Neural cell (in vitro differentiated cells): ENCODE measurements around the gene URGCP. TPM values are rescaled to one million over a fixed set of nuclear protein-coding genes. Genes with fewer than 3 reads are reported as not detected.
A peak's percentile ranks its signal among the peaks of the same experiment; 100 is the strongest.

Experiments
- H2AFZ ChIP-seq: fragments of 200-600, 300-800 bp; sonication (generic), shearing (Covaris generic); 2 replicates; pipeline ENCODE4 v1.6.0; 2014; ENCODE audit warnings: low read depth, mild to moderate bottlenecking, antibody characterized with exemption, low read length, moderate library complexity
- H3F3A ChIP-seq: fragments of 200-600 bp; shearing (Covaris generic); 2 replicates; pipeline ENCODE4 v1.6.1; 2016; ENCODE audit warnings: mild to moderate bottlenecking, moderate library complexity, mixed read lengths, antibody characterized with exemption, low read length; ENCODE audit not compliant: insufficient read depth, poor library complexity, severe bottlenecking
- H3K27ac ChIP-seq: fragments of 200-600, 300-800 bp; sonication (generic), shearing (Covaris generic); 2 replicates; pipeline ENCODE4 v1.5.1; 2014; ENCODE audit warnings: mild to moderate bottlenecking, low read length, moderate library complexity
- H3K27me3 ChIP-seq: fragments of 300-800, 200-600 bp; sonication (generic), shearing (Covaris generic); 2 replicates; pipeline ENCODE4 v1.6.0; 2014; ENCODE audit warnings: mild to moderate bottlenecking, low read depth, low read length, moderate library complexity; ENCODE audit not compliant: insufficient read depth
- H3K36me3 ChIP-seq: fragments of 300-800, 200-600 bp; sonication (generic), shearing (Covaris generic); 2 replicates; pipeline ENCODE4 v1.5.1; 2014; ENCODE audit warnings: mild to moderate bottlenecking, antibody characterized with exemption, low read length, moderate library complexity; ENCODE audit not compliant: insufficient read depth
- H3K4me2 ChIP-seq: fragments of 300-800, 200-600 bp; sonication (generic), shearing (Covaris generic); 2 replicates; pipeline ENCODE4 v1.6.0; 2014; ENCODE audit warnings: mild to moderate bottlenecking, low read length
- H3K4me3 ChIP-seq: fragments of 300-800, 200-600 bp; sonication (generic), shearing (Covaris generic); 2 replicates; pipeline ENCODE4 v1.5.1; 2014; ENCODE audit warnings: mild to moderate bottlenecking, low read length, moderate library complexity
- H3K79me2 ChIP-seq: fragments of 200-600 bp; shearing (Covaris generic); replicated peaks from 2 replicates; pipeline ENCODE4 v1.6.0; 2014; ENCODE audit warnings: mild to moderate bottlenecking, low read length, moderate library complexity; ENCODE audit not compliant: insufficient read depth
- H3K9ac ChIP-seq: fragments of 300-800, 200-600 bp; sonication (generic), shearing (Covaris generic); 2 replicates; pipeline ENCODE4 v1.6.1; 2016; ENCODE audit warnings: mild to moderate bottlenecking, low read length, mixed read lengths
- H3K9me2 ChIP-seq: fragments of 200-600 bp; shearing (Covaris generic); 2 replicates; pipeline ENCODE4 v1.6.1; 2016; ENCODE audit warnings: mild to moderate bottlenecking, low read length, mixed read lengths; ENCODE audit not compliant: insufficient read depth
- H3K9me3 ChIP-seq: fragments of 200-600, 300-800 bp; sonication (generic), shearing (Covaris generic); 2 replicates; pipeline ENCODE4 v1.6.1; 2016; ENCODE audit warnings: mild to moderate bottlenecking, mixed run types, low read length, moderate library complexity, mixed read lengths
- H4K20me1 ChIP-seq: fragments of 200-600 bp; shearing (Covaris generic); 2 replicates; pipeline ENCODE4 v1.6.1; 2016; ENCODE audit warnings: mild to moderate bottlenecking, mixed run types; ENCODE audit not compliant: insufficient read depth
- CTCF ChIP-seq: fragments of 450-650 bp; IDR thresholded peaks from 2 replicates; pipeline ENCODE4 v1.5.1; 2014; ENCODE audit warnings: antibody characterized with exemption, mild to moderate bottlenecking, moderate library complexity; ENCODE audit not compliant: poor library complexity, severe bottlenecking
- EP300 ChIP-seq: fragments of 450-650 bp; conservative IDR thresholded peaks from 2 replicates; pipeline ENCODE4 v1.6.1; 2014; ENCODE audit warnings: antibody characterized with exemption, mild to moderate bottlenecking, moderate library complexity; ENCODE audit not compliant: poor library complexity, severe bottlenecking
- EZH2 ChIP-seq: fragments of 200-600, 300-800 bp; shearing (Covaris generic), sonication (generic); IDR thresholded peaks from 2 replicates; pipeline ENCODE4 v1.6.1; 2014; ENCODE audit warnings: antibody characterized with exemption, low read length, borderline replicate concordance, mild to moderate bottlenecking; ENCODE audit not compliant: insufficient read depth, poor library complexity, severe bottlenecking
- MXI1 ChIP-seq: fragments of 450-650 bp; conservative IDR thresholded peaks from 2 replicates; pipeline ENCODE4 v1.6.1; 2014; ENCODE audit warnings: antibody characterized with exemption, mild to moderate bottlenecking; ENCODE audit not compliant: poor library complexity, severe bottlenecking
- POLR2AphosphoS5 ChIP-seq: IDR thresholded peaks from 2 replicates; pipeline ENCODE4 v1.6.1; 2012
- RAD21 ChIP-seq: fragments of 450-650 bp; conservative IDR thresholded peaks from 2 replicates; pipeline ENCODE4 v1.6.1; 2014; ENCODE audit warnings: antibody characterized with exemption, mild to moderate bottlenecking, moderate library complexity
- SMC3 ChIP-seq: fragments of 450-650 bp; conservative IDR thresholded peaks from 2 replicates; pipeline ENCODE4 v1.6.1; 2014; ENCODE audit warnings: antibody characterized with exemption, mild to moderate bottlenecking, moderate library complexity; ENCODE audit not compliant: poor library complexity
- TAF1 ChIP-seq: IDR thresholded peaks from 2 replicates; pipeline ENCODE4 v1.6.1; 2012; ENCODE audit warnings: low read depth
- polyA minus RNA-seq: library from RNA; depleted of rRNA, polyadenylated mRNA; stranded (reverse); fragments of >200 nt; gene quantifications from 2 replicates; pipeline ENCODE4 v1.2.3, GENCODE V29; 2014
- polyA plus RNA-seq: library from polyadenylated mRNA; depleted of rRNA; stranded (reverse); fragments of >200 nt; gene quantifications from 2 replicates; pipeline ENCODE4 v1.2.3, GENCODE V29; 2014
- TF ChIP-seq, protein P1 (sequence below): IDR thresholded peaks from 2 replicates; pipeline ENCODE4 v1.6.1; 2012; ENCODE audit warnings: borderline replicate concordance

The URGCP gene, protein sequence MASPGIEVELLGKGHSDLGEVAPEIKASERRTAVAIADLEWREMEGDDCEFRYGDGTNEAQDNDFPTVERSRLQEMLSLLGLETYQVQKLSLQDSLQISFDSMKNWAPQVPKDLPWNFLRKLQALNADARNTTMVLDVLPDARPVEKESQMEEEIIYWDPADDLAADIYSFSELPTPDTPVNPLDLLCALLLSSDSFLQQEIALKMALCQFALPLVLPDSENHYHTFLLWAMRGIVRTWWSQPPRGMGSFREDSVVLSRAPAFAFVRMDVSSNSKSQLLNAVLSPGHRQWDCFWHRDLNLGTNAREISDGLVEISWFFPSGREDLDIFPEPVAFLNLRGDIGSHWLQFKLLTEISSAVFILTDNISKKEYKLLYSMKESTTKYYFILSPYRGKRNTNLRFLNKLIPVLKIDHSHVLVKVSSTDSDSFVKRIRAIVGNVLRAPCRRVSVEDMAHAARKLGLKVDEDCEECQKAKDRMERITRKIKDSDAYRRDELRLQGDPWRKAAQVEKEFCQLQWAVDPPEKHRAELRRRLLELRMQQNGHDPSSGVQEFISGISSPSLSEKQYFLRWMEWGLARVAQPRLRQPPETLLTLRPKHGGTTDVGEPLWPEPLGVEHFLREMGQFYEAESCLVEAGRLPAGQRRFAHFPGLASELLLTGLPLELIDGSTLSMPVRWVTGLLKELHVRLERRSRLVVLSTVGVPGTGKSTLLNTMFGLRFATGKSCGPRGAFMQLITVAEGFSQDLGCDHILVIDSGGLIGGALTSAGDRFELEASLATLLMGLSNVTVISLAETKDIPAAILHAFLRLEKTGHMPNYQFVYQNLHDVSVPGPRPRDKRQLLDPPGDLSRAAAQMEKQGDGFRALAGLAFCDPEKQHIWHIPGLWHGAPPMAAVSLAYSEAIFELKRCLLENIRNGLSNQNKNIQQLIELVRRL
- polyA plus RNA-seq: 43.0 and 49.6 TPM in 2 replicates
- polyA minus RNA-seq: 49.8 and 54.3 TPM in 2 replicates

DNA sequence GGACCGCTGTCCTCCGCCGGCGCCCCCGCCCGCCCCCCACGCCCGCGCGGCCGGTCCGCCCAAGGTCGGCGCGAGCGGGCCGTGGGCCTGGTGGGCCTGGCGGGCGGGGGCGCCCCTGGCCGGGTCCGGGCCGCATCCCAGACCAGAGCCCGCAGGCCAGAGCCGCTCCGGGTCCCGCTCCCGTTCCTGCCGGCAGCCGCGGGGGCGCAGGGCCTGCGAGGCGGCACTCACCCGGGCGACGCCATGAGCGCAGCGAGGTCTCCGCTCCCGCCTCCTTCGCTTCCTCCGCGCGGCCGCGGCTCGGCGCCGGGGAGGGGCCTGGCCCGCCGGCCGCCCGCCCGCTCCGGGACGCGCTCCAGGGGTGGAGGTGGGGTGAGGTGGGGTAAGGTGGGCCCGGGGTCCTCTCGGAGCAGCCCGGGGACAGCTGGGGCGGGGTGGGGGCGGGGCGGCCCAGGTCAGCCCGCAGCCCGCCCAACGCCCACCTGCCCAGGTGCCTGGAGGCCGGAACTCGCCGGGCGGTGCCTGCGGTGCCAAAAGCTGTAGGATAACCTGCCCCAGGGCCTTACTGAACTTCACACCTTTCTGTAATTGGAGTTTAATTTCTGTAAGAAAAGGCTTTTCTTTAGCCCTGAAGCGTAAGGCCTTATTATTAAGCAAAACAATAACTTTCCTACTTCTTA, at the start of gene URGCP:
Gene URGCP, minus strand, starts transcription at position 266 of the 680 bp plus-strand sequence. Its CDS starts 21 bp downstream, at position 245.
- Histone ChIP-seq H3F3A (no peaks in the 10 kb centered on the region), H3K9me3 (no peaks in the 10 kb centered on the region), H3K9ac (peak within 1 kb of the TSS; percentile 74), H2AFZ (peak within 1 kb of the TSS; percentile 10), H3K4me3 (peak within 1 kb of the TSS; percentile 70), H3K4me2 (peak within 1 kb of the TSS; percentile 90), H3K27ac (peak within 1 kb of the TSS; percentile 37), H3K9me2 (no peaks in the 10 kb centered on the region), H4K20me1 (no peaks in the 10 kb centered on the region), H3K79me2 (peaks cover 6% of the 10 kb centered on the region), H3K27me3 (no peaks in the 10 kb centered on the region), H3K36me3 (no peaks in the 10 kb centered on the region)
- TF ChIP-seq POLR2AphosphoS5 (peak; percentile 30), TAF1 (no peak)

GRCh38 chr7:43956027-43956426, 49.6 kb upstream of the URGCP start:
- TF ChIP-seq, protein P1, sequence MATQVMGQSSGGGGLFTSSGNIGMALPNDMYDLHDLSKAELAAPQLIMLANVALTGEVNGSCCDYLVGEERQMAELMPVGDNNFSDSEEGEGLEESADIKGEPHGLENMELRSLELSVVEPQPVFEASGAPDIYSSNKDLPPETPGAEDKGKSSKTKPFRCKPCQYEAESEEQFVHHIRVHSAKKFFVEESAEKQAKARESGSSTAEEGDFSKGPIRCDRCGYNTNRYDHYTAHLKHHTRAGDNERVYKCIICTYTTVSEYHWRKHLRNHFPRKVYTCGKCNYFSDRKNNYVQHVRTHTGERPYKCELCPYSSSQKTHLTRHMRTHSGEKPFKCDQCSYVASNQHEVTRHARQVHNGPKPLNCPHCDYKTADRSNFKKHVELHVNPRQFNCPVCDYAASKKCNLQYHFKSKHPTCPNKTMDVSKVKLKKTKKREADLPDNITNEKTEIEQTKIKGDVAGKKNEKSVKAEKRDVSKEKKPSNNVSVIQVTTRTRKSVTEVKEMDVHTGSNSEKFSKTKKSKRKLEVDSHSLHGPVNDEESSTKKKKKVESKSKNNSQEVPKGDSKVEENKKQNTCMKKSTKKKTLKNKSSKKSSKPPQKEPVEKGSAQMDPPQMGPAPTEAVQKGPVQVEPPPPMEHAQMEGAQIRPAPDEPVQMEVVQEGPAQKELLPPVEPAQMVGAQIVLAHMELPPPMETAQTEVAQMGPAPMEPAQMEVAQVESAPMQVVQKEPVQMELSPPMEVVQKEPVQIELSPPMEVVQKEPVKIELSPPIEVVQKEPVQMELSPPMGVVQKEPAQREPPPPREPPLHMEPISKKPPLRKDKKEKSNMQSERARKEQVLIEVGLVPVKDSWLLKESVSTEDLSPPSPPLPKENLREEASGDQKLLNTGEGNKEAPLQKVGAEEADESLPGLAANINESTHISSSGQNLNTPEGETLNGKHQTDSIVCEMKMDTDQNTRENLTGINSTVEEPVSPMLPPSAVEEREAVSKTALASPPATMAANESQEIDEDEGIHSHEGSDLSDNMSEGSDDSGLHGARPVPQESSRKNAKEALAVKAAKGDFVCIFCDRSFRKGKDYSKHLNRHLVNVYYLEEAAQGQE: no peak
- no peak for TF ChIP-seq EP300
- TF ChIP-seq EZH2: no peak
- no peak for TF ChIP-seq CTCF
- no peak for TF ChIP-seq POLR2AphosphoS5
- TF ChIP-seq RAD21: no peak
- no peak for TF ChIP-seq SMC3
- TF ChIP-seq MXI1: no peak
- TF ChIP-seq TAF1: no peak
- Histone ChIP-seq H3K9me3 (no peaks in the 10 kb centered on the region), H3K9ac (no peak overlapping the region), H4K20me1 (no peaks in the 10 kb centered on the region), H3K79me2 (no peaks in the 10 kb centered on the region), H3K4me3 (no peak overlapping the region), H3K27me3 (no peaks in the 10 kb centered on the region), H2AFZ (no peak overlapping the region), H3K4me2 (no peak overlapping the region), H3K36me3 (no peaks in the 10 kb centered on the region), H3K27ac (no peak overlapping the region), H3K9me2 (no peaks in the 10 kb centered on the region), H3F3A (no peaks in the 10 kb centered on the region)
